Heart left ventricle (tissue), 13 donors: Measurements from ENCODE around the gene HOXB7.

Experiments used
- POLR2A ChIP-seq, 2 donors: fragments of 450-650 bp; IDR thresholded peaks; one replicate each; pipeline ENCODE4 v1.6.1; 2017; ENCODE audit warnings: antibody characterized with exemption in 2 of 2, mild to moderate bottlenecking in 2 of 2, moderate library complexity in 2 of 2
- TF ChIP-seq, protein P1 (sequence below), 12 donors: fragments of 200-600 bp; sonication (generic) in 4 of 12; IDR thresholded peaks; one replicate each; pipeline versions ENCODE4 v1.5.0 to v1.8.0; 2018 to 2022; ENCODE audit warnings: antibody characterized with exemption in 12 of 12, mild to moderate bottlenecking in 5 of 12
- donor health status: ischemic (EF 13 %, LVEDD 7.1; RV severe dilation, severe dysfunction).
- donor health status: DM: no; HTN: yes; CAD: no.
- donor health status: DM: no; HTN: no; CAD: no.
- donor health status: ischemic (EF 25% LVEDD 6.9; RV normal size, moderate dysfunction).
- donor health status: ischemic (EF 25% LVEDD 5.7; RV mildly dilated, moderate dysfunction).
- donor health status: ischemic (EF 35%, LVEDD 5.7; RV mildly dilated, moderate dysfunction).
- donor health status: nonischemic (EF 11% LVEDD 7.7; RV severe dilation, severe dysfunction).
- donor health status: DM: yes; HTN: yes; CAD: no.
- donor health status: PGD.
- donor health status: ischemic (EF 29% LVEDD 5.4; RV normal size, mild dysfunction).
- donor health status: nonischemic (EF 23%, LVEDD 6.1; RV moderate dilation, normal function).

DNA sequence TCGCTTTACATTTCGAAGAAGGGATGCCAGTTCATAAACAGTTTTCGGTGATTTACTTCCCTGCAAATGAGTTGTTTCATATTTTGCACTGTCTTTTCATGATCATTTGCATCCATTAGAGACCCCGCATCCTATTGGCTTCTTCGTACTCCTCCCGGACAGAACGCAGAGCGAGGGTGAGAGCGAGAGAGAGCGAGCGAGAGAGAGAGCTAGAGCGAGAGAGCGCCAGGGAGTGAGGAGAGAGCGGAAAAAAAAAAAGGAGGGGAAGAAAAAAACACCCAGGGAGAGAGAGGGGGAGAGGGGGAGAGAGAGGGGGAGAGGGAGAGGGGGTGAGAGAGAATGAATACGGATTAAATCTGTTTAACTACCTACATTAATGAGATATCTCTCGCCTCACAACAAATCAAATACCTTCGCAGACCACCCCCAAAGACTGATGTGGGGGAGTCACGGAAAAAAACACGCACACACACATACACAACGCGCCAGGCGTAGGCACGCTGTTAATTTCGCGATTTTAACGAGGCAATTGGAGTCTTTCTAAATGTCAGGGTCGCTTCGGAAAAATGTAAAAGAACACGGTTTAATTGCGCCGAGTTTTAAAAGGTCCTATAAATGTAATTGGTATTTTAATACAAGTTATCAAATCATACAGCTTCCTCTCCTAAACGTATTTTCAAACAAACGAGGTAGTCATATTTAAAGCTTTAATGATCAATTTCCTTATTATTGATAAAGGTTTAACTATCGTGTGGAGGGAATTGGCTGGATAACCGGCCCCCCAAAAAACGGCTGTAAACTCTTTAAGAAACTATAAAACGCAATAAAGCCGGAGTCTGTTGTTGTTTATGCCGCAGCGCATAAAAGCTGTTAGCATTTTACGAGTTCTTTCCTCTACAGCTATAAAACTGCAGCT lies 4.5 kb upstream of the HOXB7 start, which contains the start of gene HOXB8:
- no peak for TF ChIP-seq POLR2A (IDR thresholded peaks at IDR 0.05)
- TF ChIP-seq, protein P1, sequence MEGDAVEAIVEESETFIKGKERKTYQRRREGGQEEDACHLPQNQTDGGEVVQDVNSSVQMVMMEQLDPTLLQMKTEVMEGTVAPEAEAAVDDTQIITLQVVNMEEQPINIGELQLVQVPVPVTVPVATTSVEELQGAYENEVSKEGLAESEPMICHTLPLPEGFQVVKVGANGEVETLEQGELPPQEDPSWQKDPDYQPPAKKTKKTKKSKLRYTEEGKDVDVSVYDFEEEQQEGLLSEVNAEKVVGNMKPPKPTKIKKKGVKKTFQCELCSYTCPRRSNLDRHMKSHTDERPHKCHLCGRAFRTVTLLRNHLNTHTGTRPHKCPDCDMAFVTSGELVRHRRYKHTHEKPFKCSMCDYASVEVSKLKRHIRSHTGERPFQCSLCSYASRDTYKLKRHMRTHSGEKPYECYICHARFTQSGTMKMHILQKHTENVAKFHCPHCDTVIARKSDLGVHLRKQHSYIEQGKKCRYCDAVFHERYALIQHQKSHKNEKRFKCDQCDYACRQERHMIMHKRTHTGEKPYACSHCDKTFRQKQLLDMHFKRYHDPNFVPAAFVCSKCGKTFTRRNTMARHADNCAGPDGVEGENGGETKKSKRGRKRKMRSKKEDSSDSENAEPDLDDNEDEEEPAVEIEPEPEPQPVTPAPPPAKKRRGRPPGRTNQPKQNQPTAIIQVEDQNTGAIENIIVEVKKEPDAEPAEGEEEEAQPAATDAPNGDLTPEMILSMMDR (IDR thresholded peaks at IDR 0.05) = no peak
